ENCODE measurements around the gene SIRT3.
"Not testable (repeated sequence)": the region's sequence is repeated elsewhere in the genome, so short reads cannot be mapped to it uniquely, and the experiment has no call there.

The SIRT3 gene

GRCh38 chr11:221998-222789 lies 13.9 kb downstream of the SIRT3 start:
- DNase-seq = no peak
- Mint-ChIP-seq H3K36me3 (peaks cover 26 to 30% of the 10 kb centered on the region in 2 donors), H3K27me3 (no peaks in the 10 kb centered on the region), H3K4me3 (no peak overlapping the region), H3K4me1 (peaks cover 10% of the 10 kb centered on the region in 2 donors), H3K9me3 (no peaks in the 10 kb centered on the region), H3K27ac (peak overlapping the region; percentile 76)
- ATAC-seq (replicated peaks) = no peak

DNA sequence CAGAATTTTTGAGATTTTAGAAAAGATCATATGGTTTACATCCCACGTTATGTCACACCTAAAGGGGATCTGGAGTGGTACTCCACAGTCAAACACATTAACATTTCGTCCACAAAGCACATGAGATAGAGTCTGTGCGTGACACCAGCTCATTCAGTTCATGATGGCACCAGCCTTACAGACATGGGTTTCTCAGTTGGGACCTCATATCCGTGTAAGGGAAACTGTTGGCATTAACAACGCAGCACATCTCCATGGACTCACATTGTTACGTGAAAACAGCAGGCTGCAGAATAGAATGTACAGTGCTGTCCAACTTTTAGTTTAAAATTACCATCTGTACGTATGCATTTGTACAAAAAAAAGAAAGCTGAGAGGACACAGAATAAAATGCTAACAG lies 14.6 kb downstream of the SIRT3 start:
- Mint-ChIP-seq H3K9me3 (no peaks in the 10 kb centered on the region), H3K4me3 (no peak overlapping the region), H3K36me3 (peaks cover 26 to 30% of the 10 kb centered on the region in 2 donors), H3K27ac (no peak overlapping the region), H3K27me3 (no peaks in the 10 kb centered on the region), H3K4me1 (peaks cover 10% of the 10 kb centered on the region in 2 donors)
- ATAC-seq (replicated peaks) = no peak
- no peak for DNase-seq

DNA sequence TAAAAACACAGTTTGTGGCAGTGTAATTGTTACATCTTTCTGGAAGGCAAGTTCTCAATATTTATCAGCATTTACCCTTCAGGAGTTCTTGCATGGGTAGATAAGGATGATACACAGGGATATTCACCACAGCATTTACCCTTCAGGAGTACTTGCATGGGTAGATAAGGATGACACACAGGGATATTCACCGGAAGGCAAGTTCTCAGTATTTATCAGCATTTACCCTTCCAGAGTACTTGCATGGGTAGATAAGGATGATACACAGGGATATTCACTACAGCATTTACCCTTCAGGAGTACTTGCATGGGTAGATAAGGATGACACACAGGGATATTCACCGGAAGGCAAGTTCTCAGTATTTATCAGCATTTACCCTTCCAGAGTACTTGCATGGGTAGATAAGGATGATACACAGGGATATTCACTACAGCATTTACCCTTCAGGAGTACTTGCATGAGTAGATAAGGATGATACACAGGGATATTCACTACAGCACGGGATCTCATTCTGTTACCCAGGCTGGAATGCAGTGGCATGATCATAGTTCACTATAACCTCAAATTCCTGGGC lies 15.4 kb downstream of the SIRT3 start:
- H3K27ac Mint-ChIP-seq; DNase-seq; H3K4me3 Mint-ChIP-seq; H3K4me1 Mint-ChIP-seq; ATAC-seq (replicated peaks); H3K9me3 Mint-ChIP-seq; H3K27me3 Mint-ChIP-seq: not testable (repeated sequence)
- H3K36me3 Mint-ChIP-seq = peaks cover 29 to 35% of the 10 kb centered on the region in 2 donors

GRCh38 chr11:218815-219593 lies 17.1 kb downstream of the SIRT3 start:
- Mint-ChIP-seq H3K4me1 (peaks cover 0 to 5% of the 10 kb centered on the region in 2 donors), H3K36me3 (peaks cover 29 to 51% of the 10 kb centered on the region in 2 donors), H3K27ac (no peak overlapping the region)

DNA sequence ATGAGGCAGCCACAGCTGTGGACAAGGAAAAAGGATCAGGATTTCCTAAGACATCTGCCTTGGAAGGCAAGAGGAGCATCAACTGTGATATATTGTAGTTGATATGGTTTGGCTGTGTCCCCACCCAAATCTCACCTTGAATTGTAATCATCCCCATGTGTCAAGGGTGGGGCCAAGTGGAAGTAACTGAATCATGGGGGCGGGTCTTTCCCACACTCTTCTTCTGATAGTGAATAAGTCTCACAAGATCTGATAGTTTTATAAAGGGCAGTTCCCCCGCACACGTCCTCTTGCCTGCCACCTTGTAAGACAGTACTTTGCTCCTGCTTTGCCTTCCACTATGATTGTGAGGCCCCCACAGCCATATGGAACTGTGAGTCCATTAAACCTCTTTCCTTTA lies 18.4 kb downstream of the SIRT3 start:
- H3K27ac Mint-ChIP-seq = no peak overlapping the region
- DNase-seq = no peak
- ATAC-seq (replicated peaks) = no peak
- H3K4me1 Mint-ChIP-seq = peaks cover 4 to 12% of the 10 kb centered on the region in 2 donors
- no peaks in the 10 kb centered on the region for H3K9me3 Mint-ChIP-seq
- H3K4me3 Mint-ChIP-seq = no peak overlapping the region
- no peaks in the 10 kb centered on the region for H3K27me3 Mint-ChIP-seq
- peaks cover 29 to 50% of the 10 kb centered on the region in 2 donors for H3K36me3 Mint-ChIP-seq

More at GRCh38 chr11:218815-219593, 17.1 kb downstream of the SIRT3 start:
- ATAC-seq (replicated peaks) (no peak), DNase-seq (no peak)
- Mint-ChIP-seq H3K27me3 (no peaks in the 10 kb centered on the region), H3K9me3 (no peaks in the 10 kb centered on the region), H3K4me3 (no peak overlapping the region)

- no peak for ATAC-seq (replicated peaks)
- Mint-ChIP-seq H3K4me1 (peaks cover 8 to 14% of the 10 kb centered on the region in 2 donors), H3K27ac (peak overlapping the region; percentile 78), H3K27me3 (no peaks in the 10 kb centered on the region), H3K9me3 (no peaks in the 10 kb centered on the region), H3K36me3 (peaks cover 25 to 50% of the 10 kb centered on the region in 2 donors), H3K4me3 (no peak overlapping the region)
- no peak for DNase-seq
Measured at GRCh38 chr11:216081-216974, 19.8 kb downstream of the SIRT3 start.

DNA sequence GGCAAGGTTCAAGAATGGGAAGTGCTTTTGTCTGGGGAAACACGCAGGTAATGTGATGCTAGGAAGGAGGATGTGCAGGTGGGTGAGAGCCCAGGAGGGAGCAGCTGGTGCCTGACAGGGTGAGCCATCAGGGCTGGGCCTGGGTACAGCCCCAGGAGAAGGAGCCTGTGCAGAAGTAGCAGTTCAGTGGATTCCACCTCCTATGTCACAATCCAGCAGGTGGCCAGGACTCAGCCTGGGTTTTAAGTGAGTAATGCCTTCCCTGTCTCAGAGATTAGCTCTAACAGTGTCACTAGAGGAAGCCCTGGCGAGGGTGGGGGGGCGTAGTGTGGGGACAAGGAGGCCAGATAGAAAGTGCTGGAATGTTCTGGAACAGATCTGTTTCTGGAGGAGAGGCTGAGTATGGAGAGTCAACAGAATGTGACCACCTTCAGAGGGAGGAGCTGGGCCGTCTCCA lies 20.5 kb downstream of the SIRT3 start:
- DNase-seq (no peak), ATAC-seq (replicated peaks) (peak; percentile 29)
- peak overlapping the region; percentile 78 for H3K27ac Mint-ChIP-seq
- H3K9me3 Mint-ChIP-seq = no peaks in the 10 kb centered on the region
- H3K36me3 Mint-ChIP-seq = peaks cover 25 to 55% of the 10 kb centered on the region in 2 donors
- peaks cover 9 to 20% of the 10 kb centered on the region in 2 donors for H3K4me1 Mint-ChIP-seq
- H3K27me3 Mint-ChIP-seq = no peaks in the 10 kb centered on the region
- no peak overlapping the region for H3K4me3 Mint-ChIP-seq

DNA sequence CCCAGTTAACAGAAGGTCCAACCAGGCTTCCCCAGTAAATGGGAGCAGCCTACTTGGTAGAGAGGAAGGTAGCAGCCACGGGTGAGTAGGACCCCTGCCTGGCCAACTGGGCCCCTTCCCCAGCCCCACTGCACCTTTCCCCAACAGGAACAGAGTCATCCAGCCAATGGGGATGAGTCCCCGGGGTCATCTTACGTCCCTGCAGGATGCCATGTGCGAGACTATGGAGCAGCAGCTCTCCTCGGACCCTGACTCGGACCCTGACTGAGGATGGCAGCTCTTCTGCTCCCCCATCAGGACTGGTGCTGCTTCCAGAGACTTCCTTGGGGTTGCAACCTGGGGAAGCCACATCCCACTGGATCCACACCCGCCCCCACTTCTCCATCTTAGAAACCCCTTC lies 22.1 kb downstream of the SIRT3 start:
- Mint-ChIP-seq H3K27me3 (no peaks in the 10 kb centered on the region), H3K4me1 (peaks cover 18 to 34% of the 10 kb centered on the region in 2 donors), H3K36me3 (peaks cover 31 to 60% of the 10 kb centered on the region in 2 donors), H3K27ac (peak overlapping the region; percentile 83), H3K4me3 (no peak overlapping the region), H3K9me3 (no peaks in the 10 kb centered on the region)
- DNase-seq (no peak), ATAC-seq (replicated peaks) (no peak)

GRCh38 chr11:213111-213510 lies 23.0 kb downstream of the SIRT3 start:
- H3K27ac Mint-ChIP-seq = no peak overlapping the region
- H3K4me1 Mint-ChIP-seq = peaks cover 18 to 34% of the 10 kb centered on the region in 2 donors
- DNase-seq = no peak
- H3K36me3 Mint-ChIP-seq = peaks cover 32 to 66% of the 10 kb centered on the region in 2 donors
- ATAC-seq (replicated peaks) = no peak
- no peaks in the 10 kb centered on the region for H3K9me3 Mint-ChIP-seq
- H3K4me3 Mint-ChIP-seq = no peak overlapping the region
- no peaks in the 10 kb centered on the region for H3K27me3 Mint-ChIP-seq

DNA sequence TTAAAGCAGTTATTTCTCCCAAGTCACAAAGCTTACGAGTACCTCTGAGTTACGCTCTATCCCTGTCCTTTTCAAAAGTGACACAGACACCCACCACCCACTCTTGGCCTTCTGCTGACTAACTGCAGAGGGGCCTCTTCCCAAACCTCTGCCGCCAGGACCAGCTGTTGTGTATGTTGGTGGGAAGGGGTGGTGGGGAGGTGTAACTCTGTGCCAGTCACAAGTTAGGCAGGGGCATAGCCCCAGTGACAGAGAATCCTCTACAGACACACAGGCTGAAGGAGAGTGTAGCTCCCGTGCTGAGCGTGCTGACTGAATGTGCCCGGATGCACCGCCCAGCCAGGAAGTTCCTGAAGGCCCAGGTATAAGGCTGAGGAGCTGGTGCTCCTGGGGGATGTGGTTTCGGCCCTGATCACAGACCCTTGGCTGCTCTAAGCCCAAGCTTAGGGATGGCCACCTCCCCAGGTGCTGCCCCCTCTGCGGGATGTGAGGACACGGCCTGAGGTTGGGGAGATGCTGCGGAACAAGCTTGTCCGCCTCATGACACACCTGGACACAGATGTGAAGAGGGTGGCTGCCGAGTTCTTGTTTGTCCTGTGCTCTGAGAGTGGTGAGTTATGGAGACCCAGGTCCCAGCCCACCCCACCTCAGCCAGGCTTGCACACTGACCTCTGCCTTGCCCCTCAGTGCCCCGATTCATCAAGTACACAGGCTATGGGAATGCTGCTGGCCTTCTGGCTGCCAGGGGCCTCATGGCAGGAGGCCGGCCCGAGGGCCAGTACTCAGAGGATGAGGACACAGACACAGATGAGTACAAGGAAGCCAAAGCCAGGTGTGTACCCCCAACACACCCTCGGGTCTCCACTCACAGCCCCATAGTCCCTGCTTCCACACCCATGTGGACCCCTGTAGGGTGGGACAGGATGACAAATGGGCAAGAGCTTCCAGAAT lies 23.7 kb downstream of the SIRT3 start:
- DNase-seq (no peak), ATAC-seq (replicated peaks) (no peak)
- Mint-ChIP-seq H3K36me3 (peaks cover 27 to 66% of the 10 kb centered on the region in 2 donors), H3K4me3 (no peak overlapping the region), H3K27me3 (no peaks in the 10 kb centered on the region), H3K27ac (peak overlapping the region; percentile 20), H3K9me3 (no peaks in the 10 kb centered on the region), H3K4me1 (peaks cover 18 to 34% of the 10 kb centered on the region in 2 donors)

DNA sequence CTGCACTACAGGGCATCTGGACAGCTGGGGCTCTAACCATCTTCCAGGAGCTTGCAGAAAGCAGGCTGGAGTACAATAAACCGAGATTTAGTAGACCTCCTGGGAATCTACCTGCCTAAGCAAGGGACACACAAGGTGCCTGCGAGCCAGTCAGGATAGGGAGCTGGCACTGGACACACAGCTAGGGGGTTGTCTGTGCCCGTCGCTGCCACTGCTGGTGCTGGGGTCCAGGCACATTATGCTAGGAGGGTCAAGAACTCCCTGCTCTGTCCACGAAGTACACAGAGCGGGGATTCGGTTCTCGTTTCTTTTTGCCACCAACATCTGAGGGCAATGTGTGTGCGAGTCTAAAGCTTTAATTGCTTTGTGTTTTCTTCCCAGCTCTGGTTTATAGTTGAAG lies 24.4 kb downstream of the SIRT3 start:
- H3K36me3 Mint-ChIP-seq = peaks cover 29 to 72% of the 10 kb centered on the region in 2 donors
- DNase-seq (no peak), ATAC-seq (replicated peaks) (no peak)
- H3K27ac Mint-ChIP-seq = peak overlapping the region; percentile 20
- H3K4me3 Mint-ChIP-seq = no peak overlapping the region
- no peaks in the 10 kb centered on the region for H3K27me3 Mint-ChIP-seq
- peaks cover 18 to 36% of the 10 kb centered on the region in 2 donors for H3K4me1 Mint-ChIP-seq
- H3K9me3 Mint-ChIP-seq = no peaks in the 10 kb centered on the region

DNA sequence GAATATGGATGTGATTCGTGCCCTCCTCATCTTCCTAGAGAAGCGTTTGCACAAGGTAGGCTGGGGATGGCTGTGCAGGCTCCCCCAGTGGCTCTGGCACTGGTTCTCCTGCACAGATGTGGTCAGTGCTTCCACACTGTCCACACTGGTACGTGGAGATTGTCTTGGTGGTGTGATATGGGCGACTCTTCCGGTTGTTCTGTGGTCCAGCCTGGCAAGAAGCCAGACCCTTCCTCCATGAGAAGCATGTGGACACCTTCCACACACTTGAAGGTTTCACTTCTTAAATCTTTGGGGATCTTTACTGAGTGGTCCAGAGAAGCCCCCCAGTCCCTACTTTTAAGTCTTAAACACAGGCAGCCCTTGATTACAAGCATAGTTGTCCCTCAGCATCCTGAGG lies 24.8 kb downstream of the SIRT3 start:
- Mint-ChIP-seq H3K27me3 (no peaks in the 10 kb centered on the region), H3K36me3 (peaks cover 31 to 74% of the 10 kb centered on the region in 2 donors), H3K27ac (peak overlapping the region; percentile 42), H3K9me3 (no peaks in the 10 kb centered on the region), H3K4me1 (peaks cover 18 to 41% of the 10 kb centered on the region in 2 donors), H3K4me3 (no peak overlapping the region)
- no peak for ATAC-seq (replicated peaks)
- DNase-seq = no peak

GRCh38 chr11:210803-211180 lies 25.4 kb downstream of the SIRT3 start:
- H3K27me3 Mint-ChIP-seq = no peaks in the 10 kb centered on the region
- peaks cover 28 to 70% of the 10 kb centered on the region in 2 donors for H3K36me3 Mint-ChIP-seq

More at GRCh38 chr11:210803-211180, 25.4 kb downstream of the SIRT3 start:
- H3K4me1 Mint-ChIP-seq = peaks cover 21 to 46% of the 10 kb centered on the region in 2 donors
- H3K4me3 Mint-ChIP-seq = no peak overlapping the region
- ATAC-seq (replicated peaks) (no peak), DNase-seq (no peak)
- no peaks in the 10 kb centered on the region for H3K9me3 Mint-ChIP-seq
- H3K27ac Mint-ChIP-seq = peak overlapping the region; percentile 42

Data from stimulated activated naive B cell treated with anti-CD40 and anti-IgM and Interleukin-4, amounts not matched to agents 10 μg/mL and 1 μg/mL and 100 μg/mL, for 72 hours (primary cell).